Activated T-helper 1 cell treated with anti-CD3 and anti-CD28 coated beads, Interleukin-2, amount 50 U/mL, for 16 hours (primary cell): ENCODE data around the gene AMN.
"Not testable (repeated sequence)": the region's sequence is repeated elsewhere in the genome, so short reads cannot be mapped to it uniquely, and the experiment has no call there.

Experiments
- DNase-seq, 2 donors: peaks; one replicate each; pipeline ENCODE4 v3.0.0-alpha.2; 2020; ENCODE audit warnings: low read depth in 1 of 2, low spot score in 1 of 2

Gene AMN

GRCh38 chr14:102911991-102912761 is 10.3 kb upstream of the AMN start:
- no peak for DNase-seq

DNA sequence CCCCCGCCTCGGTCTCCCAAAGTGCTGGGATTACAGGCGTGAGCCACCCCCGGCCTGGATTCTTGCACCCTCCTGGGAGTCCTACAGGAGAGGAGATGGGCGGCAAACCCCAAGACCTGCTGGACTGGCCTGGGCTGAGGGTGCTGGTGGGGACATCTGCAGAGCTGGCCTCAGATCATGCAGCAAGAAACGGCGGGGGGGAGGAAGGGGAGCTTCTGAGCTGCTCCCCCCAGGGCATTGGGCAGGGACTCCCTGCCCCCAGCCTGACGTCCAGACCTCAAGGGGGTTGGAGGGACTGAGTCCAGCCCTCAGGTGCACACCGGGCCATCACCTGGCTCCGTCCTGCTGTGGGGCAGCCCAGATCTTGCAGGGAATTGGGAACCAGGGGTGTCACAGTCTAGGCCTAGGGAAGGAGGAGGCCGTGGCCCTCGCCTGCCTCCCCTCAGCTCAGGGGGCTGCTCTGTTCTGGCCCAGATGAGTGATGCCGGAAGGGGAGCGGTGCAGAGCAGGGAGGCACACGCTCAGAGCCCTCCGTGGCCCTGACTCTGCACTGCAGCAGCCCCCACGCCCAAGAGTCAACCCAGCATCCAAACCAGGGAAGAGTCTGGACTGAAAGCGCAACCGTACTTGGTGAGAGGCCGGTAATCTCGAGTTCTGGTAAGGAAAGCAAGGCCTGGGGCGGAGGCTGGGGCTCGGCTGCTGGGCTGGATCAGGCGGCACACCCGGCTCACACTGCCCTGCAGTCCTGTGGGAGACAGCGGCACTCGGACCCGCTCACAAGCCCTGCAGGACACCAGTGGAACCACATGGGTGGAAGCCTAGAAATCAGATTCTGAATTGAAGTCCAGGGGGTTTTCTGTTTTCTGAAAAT is 8.9 kb upstream of the AMN start:
- DNase-seq: no peak

DNA sequence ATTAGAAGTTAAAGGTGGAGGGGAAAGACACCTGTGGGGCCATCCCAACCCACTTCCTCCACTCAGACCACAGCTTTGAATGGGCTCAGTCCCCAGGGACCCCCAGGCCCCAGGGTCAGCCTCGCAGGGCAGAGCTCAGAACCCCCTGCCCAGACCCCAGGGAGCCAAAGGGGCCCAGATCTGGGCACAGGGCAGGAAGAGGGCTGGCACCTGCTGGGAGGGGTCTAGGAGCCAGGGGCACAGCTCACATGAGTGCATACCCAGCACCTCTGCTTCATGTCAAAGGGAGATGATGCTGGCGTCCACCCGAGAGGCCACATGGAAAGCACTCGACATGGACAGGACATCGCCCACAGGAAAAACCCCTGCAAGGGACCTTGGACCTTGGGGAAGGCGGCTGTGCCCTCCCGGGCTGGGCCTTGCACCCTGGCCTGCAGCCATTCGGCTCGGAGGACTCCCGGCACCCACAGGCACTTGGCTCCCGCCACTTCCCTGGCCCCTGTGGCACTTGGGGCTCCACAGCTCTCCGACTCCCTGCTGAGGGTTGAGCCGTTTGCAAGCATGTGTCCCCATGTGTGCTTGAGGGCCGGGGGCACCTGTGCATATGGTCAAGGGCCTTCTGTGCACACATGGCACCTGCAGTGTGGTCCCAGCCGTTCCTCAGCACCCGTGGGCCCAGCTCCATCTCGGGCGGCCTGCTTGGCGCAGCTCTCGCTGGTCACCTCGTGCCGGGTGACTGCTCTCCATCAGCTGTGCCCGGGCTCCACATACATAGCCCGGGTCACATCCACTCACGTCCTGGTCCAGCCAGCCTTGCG is 7.8 kb upstream of the AMN start:
- DNase-seq: no peak

- DNase-seq: no peak
Observed at GRCh38 chr14:102915292-102916110, 7.0 kb upstream of the AMN start.

- no peak for DNase-seq
Observed at GRCh38 chr14:102916347-102917055, 6.0 kb upstream of the AMN start.

- DNase-seq: no peak
Observed at GRCh38 chr14:102917056-102917385, 5.4 kb upstream of the AMN start.

- DNase-seq: no peak
Observed at GRCh38 chr14:102917469-102918211, 4.8 kb upstream of the AMN start.

GRCh38 chr14:102918438-102918837 is 4.0 kb upstream of the AMN start:
- DNase-seq: no peak

DNA sequence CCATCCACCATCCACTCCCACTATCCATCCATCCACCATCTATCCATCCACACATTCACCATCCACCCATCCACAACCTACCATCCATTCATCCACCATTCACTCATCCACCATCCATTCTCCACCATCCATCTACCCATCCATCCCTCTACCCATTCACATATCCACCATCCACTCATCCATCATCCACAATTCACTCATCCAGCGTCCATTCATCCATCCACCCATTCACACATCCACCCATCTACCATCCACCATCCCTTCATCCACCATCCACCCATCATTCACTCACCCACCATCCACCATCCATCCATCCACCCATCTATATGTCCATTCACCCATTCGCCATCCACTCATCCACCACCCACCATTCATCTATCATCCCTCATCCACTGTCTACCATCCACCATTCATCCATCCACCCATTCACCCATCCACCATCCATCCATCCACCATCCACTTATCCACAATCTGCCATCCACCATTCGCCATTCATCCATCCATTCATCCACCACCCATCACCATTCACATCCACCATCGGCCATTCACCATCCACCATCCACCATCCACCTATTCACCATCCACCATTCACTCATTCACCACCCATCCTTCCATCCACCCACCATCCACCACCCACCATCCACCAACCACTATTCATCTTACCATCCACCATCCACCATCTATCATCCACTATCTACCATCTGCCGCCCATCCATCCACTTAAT is 2.0 kb upstream of the AMN start:
- DNase-seq: no peak

GRCh38 chr14:102920998-102921304 is 1.5 kb upstream of the AMN start:
- DNase-seq: no peak

- DNase-seq: no peak
Observed at GRCh38 chr14:102923201-102923924, 900 bp downstream of the AMN start.

- no peak for DNase-seq
Observed at GRCh38 chr14:102923925-102924486, 1.5 kb downstream of the AMN start.

GRCh38 chr14:102924632-102925588 is 2.4 kb downstream of the AMN start:
- no peak for DNase-seq

- no peak for DNase-seq
Observed at GRCh38 chr14:102925646-102926045, 3.2 kb downstream of the AMN start.

DNA sequence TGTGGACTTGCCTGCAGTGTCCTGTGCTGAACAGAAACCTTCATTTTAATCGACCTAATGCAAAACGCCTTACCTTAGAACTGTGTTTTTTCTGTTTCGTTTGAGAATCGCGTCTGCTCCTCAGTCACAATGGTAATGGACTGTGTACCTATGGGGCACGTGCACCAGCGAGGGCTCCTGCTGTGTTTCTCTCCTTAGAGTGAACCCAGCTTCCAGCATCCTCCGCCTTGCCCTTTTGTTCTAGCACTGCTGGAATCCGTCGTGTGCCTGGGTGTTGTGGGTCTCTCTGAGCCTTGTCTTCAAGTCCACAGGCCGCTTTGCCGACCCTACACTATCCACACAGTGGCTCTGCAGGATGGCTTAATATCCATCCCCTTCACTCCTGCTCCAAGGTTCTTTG is 3.6 kb downstream of the AMN start:
- no peak for DNase-seq

GRCh38 chr14:102926840-102927239 is 4.4 kb downstream of the AMN start:
- not testable (repeated sequence) for DNase-seq

GRCh38 chr14:102927346-102927877 is 4.9 kb downstream of the AMN start:
- DNase-seq: no peak
